ENCODE data around the gene HRH3.
A peak's percentile ranks its signal among the peaks of the same experiment; 100 is the strongest.

Gene HRH3

GRCh38 chr20:62197311-62197710 lies 22.8 kb downstream of the HRH3 start:
- no peak for DNase-seq

DNA sequence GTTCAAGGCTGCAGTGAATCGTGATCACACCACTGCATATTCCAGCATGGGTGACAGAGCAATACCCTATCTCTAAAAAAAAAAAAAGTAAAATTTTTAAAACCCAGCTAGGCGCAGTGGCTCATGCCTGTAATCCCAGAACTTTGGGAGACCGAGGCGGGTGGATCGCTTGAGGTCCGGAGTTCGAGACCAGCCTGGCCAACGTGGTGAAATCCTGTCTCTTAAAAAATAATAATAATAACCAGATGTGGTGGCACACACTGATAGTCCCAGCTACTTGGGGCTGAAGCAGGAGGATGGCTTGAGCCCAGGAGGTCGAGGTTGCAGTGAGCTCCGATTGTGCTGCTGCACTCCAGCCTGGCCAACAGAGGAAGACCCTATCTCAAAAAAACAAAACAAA lies 23.8 kb downstream of the HRH3 start:
- DNase-seq, result no peak

GRCh38 chr20:62195736-62196135 lies 24.3 kb downstream of the HRH3 start:
- DNase-seq, result no peak

DNA sequence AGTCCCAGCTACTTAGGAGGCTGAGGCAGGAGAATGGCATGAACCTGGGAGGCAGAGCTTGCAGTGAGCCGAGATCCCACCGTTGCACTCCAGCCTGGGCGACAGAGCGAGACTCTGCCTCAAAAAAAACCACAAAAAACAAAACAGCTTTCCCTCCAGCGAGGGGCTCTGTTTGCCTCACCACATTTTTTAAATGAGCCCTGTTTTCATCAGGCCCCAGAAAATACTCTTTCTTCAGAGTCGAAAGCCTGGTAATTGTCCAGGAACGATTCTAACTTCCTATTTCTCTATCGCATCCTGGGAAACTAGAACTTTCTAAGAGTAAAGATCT lies 25.0 kb downstream of the HRH3 start:
- DNase-seq, result no peak

DNA sequence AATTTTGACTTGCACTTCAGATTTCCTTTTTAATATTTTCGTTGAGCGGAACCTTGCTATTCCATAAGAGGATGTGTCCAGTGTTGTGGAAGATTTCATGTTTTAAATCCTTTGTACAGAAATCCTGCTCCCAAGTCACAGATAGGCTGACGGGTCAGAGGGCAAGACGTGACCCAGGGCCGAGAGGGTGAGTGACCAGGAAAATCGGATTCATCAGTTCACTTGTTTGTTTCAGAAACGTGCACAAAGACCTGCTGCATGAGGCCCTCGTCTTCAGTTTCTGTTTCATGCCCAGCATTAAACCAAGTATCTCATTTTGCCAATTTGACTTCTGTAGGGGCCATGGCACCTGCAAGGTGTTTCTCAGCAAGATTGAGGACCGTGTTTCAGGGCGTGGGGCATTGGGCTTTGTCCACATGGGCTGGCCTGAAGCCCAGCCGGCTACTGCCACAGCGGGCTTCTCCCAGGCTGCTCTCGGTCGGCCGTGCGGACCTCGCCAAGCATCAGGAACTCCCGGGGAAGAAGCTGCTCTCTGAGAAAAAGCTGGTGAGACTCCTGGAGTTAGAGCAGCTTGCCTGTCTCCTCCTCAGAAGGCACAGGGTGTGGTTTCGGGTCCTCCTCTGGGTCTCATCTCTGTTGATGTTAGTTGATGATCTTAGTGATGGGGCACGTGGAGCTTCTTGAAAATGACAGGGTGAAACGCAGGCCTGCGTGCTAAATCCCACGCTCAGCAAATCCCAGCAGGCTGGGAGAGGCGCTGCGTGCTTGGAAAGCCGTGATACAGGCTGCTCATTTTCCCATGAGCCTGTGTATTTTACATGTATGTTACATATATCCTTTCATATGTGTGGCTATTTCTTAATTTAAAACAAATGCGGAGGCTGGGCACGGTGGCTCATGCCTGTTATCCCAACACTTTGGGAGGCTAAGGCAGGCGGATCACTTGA lies 26.7 kb downstream of the HRH3 start:
- no peak for DNase-seq

DNA sequence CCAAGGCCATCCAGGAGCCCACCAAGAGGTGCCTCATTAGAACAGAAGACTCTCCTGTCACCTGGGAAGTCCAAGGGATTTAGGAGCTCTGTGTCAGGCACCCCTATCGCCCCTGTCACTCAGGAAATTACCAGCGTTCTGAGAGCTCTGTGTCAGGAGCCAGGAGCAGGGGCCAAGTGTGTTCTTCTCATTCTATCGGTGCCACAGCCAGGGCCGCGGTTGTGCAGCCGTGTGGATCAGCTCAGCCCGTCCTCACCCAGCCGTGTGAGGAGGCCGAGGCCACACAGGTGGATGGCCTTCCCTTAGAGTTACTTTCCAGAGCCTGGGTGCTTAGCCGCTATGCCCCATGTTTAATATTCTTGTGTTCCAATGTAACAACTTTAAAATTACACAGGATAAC lies 27.4 kb downstream of the HRH3 start:
- DNase-seq, result no peak

DNA sequence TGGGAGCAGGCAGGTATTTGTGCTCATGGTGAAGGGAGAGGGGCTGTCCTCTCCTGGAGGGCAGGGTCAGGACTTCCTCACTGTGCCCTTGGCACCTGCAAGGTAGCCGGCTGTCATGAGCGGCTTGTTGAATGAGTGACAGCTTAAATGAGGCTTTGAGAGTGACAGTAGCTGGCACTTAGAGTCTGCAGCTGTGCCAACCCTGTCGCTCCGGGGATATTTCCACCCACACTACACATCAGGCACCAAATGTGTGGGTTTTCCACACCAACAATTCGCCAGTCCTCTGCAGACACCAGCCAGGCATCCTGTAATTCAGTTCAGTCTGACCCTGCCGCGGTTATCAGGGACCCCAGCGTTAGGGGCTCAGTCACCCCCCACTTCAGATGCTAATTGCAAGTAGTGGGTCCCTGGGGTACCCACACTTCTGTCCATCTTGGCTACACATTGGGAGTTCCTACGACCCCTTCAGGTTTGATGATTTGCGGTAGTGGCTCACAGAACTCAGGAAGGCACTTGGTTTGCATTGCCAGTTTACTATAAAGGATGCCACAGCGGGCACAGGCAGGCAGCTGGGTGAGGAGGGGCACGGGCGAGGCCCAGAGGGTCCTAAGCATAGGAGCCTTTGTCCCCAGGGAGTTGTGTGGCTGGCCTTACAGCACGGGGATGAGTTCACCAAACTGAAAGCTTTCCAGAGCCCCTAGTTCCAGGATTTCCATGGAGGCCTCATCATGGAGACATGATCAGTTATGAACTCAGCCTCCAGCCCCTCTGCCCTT lies 28.1 kb downstream of the HRH3 start:
- no peak for DNase-seq

GRCh38 chr20:62190639-62191411 lies 29.3 kb downstream of the HRH3 start:
- DNase-seq, result no peak

DNA sequence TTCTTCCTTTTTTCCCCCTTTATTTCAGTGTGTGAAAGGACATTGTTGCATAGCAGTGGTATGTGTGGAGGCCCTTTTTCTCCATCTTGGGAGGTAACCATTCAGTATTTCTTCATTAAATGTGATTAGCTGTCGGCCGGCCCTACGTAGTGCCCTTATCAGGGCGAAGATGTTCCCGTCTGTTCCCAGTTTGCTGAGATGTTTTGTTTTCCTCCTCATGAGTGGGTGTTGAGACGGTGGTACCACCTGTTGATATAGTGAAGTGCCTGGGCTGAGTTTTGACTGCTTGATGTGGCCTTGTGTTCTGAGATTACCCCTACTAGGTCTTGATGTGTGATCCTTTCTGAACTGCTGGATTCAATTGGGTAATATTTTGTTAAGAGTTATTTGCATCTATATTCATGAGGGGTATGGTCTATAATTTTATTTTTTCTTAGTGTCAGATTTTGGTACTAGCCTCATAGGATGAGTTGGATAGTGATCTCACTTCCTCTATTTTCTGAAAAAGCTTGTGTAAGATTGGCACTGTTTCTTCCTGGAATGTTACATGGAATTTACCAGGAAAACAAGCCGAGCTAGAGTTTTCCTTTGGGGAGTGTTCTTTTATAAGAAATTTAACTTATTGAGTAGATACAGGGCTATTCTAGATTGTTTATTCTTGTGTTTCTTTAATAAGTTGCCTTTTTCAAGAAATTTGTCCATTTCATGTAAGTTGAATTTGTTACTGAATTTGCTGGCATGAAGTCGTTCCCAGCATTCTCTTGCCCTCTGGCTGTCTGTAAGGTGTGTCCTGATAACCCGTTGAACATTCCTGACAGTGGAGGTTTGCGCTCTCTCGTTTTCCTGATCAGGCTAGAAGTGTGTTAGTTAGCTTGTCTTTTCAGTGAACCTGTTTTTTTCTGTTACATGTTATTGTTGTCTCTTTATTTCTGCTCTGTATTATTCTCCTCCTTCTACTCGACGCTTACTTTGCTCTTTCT lies 32.9 kb downstream of the HRH3 start:
- DNase-seq, result no peak

DNA sequence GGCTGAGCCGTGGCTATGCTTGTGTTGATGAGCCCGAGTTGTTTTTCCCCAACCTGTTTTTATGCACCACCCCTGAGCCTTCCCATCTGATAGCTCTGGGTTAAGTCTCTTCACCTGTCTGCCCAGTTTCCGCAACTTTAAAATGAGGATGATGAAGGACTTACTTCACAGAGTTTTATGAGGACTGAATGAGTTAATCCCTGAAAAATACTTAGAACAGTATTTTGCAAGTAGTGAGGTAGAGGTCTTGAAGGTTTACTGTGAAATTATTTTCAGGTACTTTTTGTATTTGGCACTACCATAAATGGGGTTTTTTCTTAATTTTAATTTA lies 34.0 kb downstream of the HRH3 start:
- DNase-seq, result no peak

DNA sequence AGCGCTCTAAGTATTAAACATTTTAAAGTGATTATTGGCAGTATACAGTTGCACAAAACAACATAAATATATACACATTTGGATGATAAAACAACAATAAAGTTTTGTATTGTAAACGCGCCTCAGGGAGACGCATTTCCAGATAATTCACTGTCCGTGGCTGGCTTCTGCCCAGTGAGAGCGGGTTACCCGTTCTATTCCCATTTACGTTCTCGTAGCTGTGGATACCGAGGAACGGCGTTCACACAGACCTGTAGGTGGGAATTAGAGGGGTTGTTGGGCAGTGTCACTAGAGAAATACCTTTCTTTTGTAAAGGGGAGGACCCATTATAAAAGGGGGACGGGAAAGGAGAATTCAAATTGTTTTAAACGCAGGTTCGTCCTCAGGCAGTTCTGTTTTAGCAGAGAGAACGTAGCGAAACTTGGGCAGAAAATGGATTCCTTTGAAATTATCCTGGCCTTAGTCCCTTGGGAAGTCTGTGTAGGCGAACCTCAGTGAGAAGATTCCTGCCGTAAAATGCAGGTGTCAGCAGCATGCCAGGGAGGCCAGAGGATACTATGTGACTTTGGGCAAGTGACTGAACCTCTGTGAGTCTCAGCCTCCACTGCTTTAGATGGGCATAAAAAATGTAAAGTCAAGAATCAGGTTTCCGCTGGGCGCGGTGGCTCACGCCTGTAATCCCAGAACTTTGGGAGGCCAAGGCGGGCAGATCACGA lies 36.5 kb downstream of the HRH3 start:
- DNase-seq, result no peak

GRCh38 chr20:62182469-62183425 lies 37.3 kb downstream of the HRH3 start, which contains the start of gene MTG2:
TSS of gene MTG2 (plus strand) at chr20:62183028. CDS start at chr20:62193421, 10,393 bp downstream.
- DNase-seq, result peak; percentile 92

- no peak for DNase-seq
Measured at GRCh38 chr20:62181808-62182207, 38.3 kb downstream of the HRH3 start.

DNA sequence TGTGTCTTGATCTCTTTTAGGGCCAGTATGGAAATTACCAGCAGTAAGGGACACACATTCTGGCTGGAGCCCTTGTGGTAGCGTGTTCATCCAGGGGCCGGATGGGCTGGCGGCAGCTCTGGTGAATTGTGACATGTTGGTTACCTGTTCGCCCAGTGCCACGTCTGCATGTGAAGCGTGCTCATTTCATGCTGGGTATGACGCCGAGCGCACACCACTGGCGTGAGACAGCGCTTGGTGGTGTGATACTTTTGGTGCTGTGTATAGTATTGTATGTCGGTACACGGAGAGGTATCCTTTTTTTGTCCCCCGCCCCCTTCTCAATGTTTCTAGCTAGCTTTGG lies 40.9 kb downstream of the HRH3 start:
- DNase-seq, result no peak

DNA sequence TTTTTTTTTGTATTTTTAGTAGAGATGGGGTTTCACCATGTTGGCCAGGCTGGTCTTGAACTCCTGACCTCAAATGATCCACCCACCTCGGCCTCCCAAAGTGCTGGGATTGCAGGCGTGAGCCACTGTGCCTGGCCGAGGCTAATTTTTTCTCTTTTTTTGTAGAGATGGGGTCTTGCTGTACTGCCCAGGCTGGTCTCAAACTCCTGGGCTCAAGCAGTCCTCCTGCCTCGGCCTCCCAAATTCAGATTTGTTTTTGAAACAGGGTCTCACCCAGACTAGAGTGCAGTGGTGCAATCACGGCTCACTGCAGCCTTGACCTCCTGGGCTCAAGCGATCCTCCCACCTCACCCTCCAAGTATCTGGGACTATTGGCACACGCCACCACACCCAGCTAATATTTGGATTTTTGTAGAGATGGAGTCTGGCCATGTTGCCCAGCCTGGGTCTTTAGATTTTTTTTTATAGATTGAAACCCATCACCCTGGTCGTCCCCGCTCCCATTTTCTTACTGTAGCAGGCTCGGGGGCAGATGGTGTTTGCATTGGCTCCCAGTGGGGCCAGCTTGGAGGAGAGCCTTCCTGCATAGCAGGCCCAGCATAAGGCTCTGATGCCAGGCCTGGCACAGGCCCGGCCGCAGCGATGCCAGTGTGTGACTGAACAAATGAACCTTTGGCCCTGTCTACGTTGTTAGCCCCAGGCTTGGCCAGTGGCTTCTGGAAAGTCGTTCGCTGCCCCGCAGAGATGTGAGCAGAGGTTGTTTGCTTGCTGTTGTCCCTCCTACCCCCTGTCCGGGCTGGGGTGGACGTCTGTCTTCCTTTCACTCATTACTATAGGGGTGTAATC lies 41.5 kb downstream of the HRH3 start:
- no peak for DNase-seq

DNA sequence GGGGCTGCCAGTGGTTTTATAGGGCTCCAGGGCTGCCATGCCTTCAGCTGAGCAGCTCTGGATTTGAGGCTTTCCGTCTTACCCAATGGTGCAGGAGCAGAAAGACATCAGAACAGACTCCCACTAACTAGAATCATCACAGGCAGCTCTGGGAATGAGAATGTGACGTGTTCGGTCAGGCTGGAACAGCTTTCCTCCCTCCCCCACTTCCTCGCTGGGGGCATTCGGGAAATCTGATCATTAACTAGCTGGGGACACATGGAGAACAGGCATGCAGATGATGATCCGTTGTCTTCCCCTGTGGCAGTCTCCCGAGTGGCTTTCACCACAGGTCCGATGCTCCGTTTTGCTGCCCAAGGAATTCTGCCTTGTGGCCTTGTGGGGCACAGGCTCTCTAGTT lies 42.8 kb downstream of the HRH3 start:
- no peak for DNase-seq

- DNase-seq, result no peak
Measured at GRCh38 chr20:62176866-62177265, 43.2 kb downstream of the HRH3 start.

GRCh38 chr20:62175711-62176110 lies 44.4 kb downstream of the HRH3 start:
- no peak for DNase-seq

- no peak for DNase-seq
Measured at GRCh38 chr20:62174870-62175624, 45.0 kb downstream of the HRH3 start.
